Measurements from ENCODE around the gene ST3GAL2. TPM values are rescaled to one million over a fixed set of nuclear protein-coding genes. Genes with fewer than 3 reads are reported as not detected.
A peak's percentile ranks its signal among the peaks of the same experiment; 100 is the strongest.

Gene ST3GAL2
- total and polyA plus RNA-seq, 9 of the 15 experiments (the other 6 are each of a cell fraction or from before 2014, with no cell fraction given) = 1.5 to 108 (median 34.3) TPM

GRCh38 chr16:70433458-70434103 is 5.3 kb downstream of the ST3GAL2 start (continued):
- TF ChIP-seq TFAP4 (CRISPR knock-in tag; IDR thresholded peaks at IDR 0.05; ENCODE audit: borderline replicate concordance) = peak; percentile 41; the same call in 1 of the 2 replicates
- TF ChIP-seq SAP30 (IDR thresholded peaks at IDR 0.05; ENCODE audit: borderline replicate concordance, insufficient read depth, low read depth, low read length, poor library complexity, severe bottlenecking) = no peak
- peak; percentile 16; the same call in 1 of the 2 replicates for TF ChIP-seq JUND (IDR thresholded peaks at IDR 0.05; ENCODE audit: borderline replicate concordance, low read depth, low read length)
- no peak; the same call in 2 of the 3 replicates for TF ChIP-seq JUND (tag; IDR thresholded peaks at IDR 0.05; ENCODE audit: borderline replicate concordance, low read depth, low read length)
- 0 out of 4 replicates have a peak, but pooled peaks of 1 of the 2 experiments have one; percentile 3 for TF ChIP-seq ZNF639 (CRISPR knock-in tag; conservative IDR thresholded peaks at IDR 0.05 in 1 of 2, IDR thresholded peaks at IDR 0.05 in 1 of 2)
- no peak for TF ChIP-seq FOXP1 (CRISPR knock-in tag; IDR thresholded peaks at IDR 0.05)

Measured in K562 (cell line).